ACC112 (cell line): ENCODE data around the gene PPP1R13B.
"Not testable (repeated sequence)": the region's sequence is repeated elsewhere in the genome, so short reads cannot be mapped to it uniquely, and the experiment has no call there.

ENCODE experiments used
- H2AFZ ChIP-seq: fragments of 200-600 bp; sonication (generic); one replicate; pipeline ENCODE4 v1.6.0; 2017; ENCODE audit warnings: antibody characterized with exemption, low read length; ENCODE audit not compliant: unreplicated experiment
- H3K27ac ChIP-seq: fragments of 200-600 bp; sonication (generic); 2 replicates; pipeline ENCODE4 v1.5.1; 2014; ENCODE audit warnings: low read depth, mild to moderate bottlenecking, antibody characterized with exemption, low read length, moderate library complexity
- H3K27me3 ChIP-seq: fragments of 200-600 bp; sonication (generic); 2 replicates; pipeline ENCODE4 v1.6.1; 2014; ENCODE audit warnings: mild to moderate bottlenecking, antibody characterized with exemption, low read length, moderate library complexity, mixed read lengths; ENCODE audit not compliant: insufficient read depth
- H3K36me3 ChIP-seq: fragments of 200-600 bp; sonication (generic); 2 replicates; pipeline ENCODE4 v1.6.1; 2016; ENCODE audit warnings: mild to moderate bottlenecking, antibody characterized with exemption, low read length, moderate library complexity, mixed read lengths; ENCODE audit not compliant: insufficient read depth
- H3K4me1 ChIP-seq: fragments of 200-600 bp; sonication (generic); one replicate; pipeline ENCODE4 v1.6.1; 2016; ENCODE audit warnings: low read length, mixed read lengths; ENCODE audit not compliant: insufficient read depth, unreplicated experiment, control insufficient read depth
- H3K4me3 ChIP-seq: fragments of 200-600 bp; sonication (generic); 2 replicates; pipeline ENCODE4 v1.5.1; 2014; ENCODE audit warnings: mild to moderate bottlenecking, low read depth, low read length
- H3K79me2 ChIP-seq: fragments of 200-600 bp; sonication (generic); one replicate; pipeline ENCODE4 v1.6.0; 2016; ENCODE audit warnings: low read length; ENCODE audit not compliant: control insufficient read depth, unreplicated experiment, insufficient read depth

PPP1R13B gene

GRCh38 chr14:103694572-103695026 is 152.8 kb downstream of the PPP1R13B start:
- Histone ChIP-seq H3K27me3 (no peaks in the 10 kb centered on the region), H3K4me1 (peaks cover 10% of the 10 kb centered on the region), H2AFZ (no peak overlapping the region), H3K4me3 (no peak overlapping the region), H3K36me3 (peaks cover 14% of the 10 kb centered on the region; the same call in 1 of the 2 replicates), H3K27ac (no peak overlapping the region), H3K79me2 (peaks cover 19% of the 10 kb centered on the region)

- Histone ChIP-seq H3K27ac (no peak overlapping the region), H3K4me1 (peaks cover 20% of the 10 kb centered on the region), H3K4me3 (no peak overlapping the region), H3K27me3 (no peaks in the 10 kb centered on the region), H3K36me3 (peaks cover 10% of the 10 kb centered on the region; the same call in 1 of the 2 replicates), H2AFZ (no peak overlapping the region), H3K79me2 (peaks cover 19% of the 10 kb centered on the region)
These were observed 153.9 kb downstream of the PPP1R13B start for GRCh38 chr14:103693515-103693914.

- H3K4me3 ChIP-seq = no peak overlapping the region
- no peaks in the 10 kb centered on the region for H3K27me3 ChIP-seq
- H3K27ac ChIP-seq = no peak overlapping the region
- no peak overlapping the region for H2AFZ ChIP-seq
- peaks cover 9% of the 10 kb centered on the region; the same call in 1 of the 2 replicates for H3K36me3 ChIP-seq
- H3K79me2 ChIP-seq = peaks cover 19% of the 10 kb centered on the region
- peaks cover 23% of the 10 kb centered on the region for H3K4me1 ChIP-seq
These were observed 154.5 kb downstream of the PPP1R13B start for GRCh38 chr14:103692871-103693270.

- Histone ChIP-seq H3K27me3 (no peaks in the 10 kb centered on the region), H2AFZ (no peak overlapping the region), H3K36me3 (peaks cover 10% of the 10 kb centered on the region; the same call in 1 of the 2 replicates), H3K79me2 (peaks cover 18% of the 10 kb centered on the region), H3K4me3 (no peak overlapping the region), H3K27ac (no peak overlapping the region), H3K4me1 (peaks cover 21% of the 10 kb centered on the region)
These were observed 155.2 kb downstream of the PPP1R13B start for GRCh38 chr14:103692159-103692558.

GRCh38 chr14:103691655-103692054 is 155.7 kb downstream of the PPP1R13B start:
- H3K4me3 ChIP-seq = not testable (repeated sequence)
- peaks cover 17% of the 10 kb centered on the region for H3K4me1 ChIP-seq

GRCh38 chr14:103690332-103690731 is 157.0 kb downstream of the PPP1R13B start:
- H2AFZ ChIP-seq = no peak overlapping the region
- peaks cover 19% of the 10 kb centered on the region for H3K79me2 ChIP-seq
- no peak overlapping the region for H3K4me3 ChIP-seq
- H3K36me3 ChIP-seq = peaks cover 15% of the 10 kb centered on the region; the same call in 1 of the 2 replicates
- H3K4me1 ChIP-seq = peaks cover 13% of the 10 kb centered on the region
- no peaks in the 10 kb centered on the region for H3K27me3 ChIP-seq
- H3K27ac ChIP-seq = peak overlapping the region; percentile 62; the same call in 1 of the 2 replicates

More at GRCh38 chr14:103691655-103692054, 155.7 kb downstream of the PPP1R13B start:
- H3K36me3 ChIP-seq = peaks cover 15% of the 10 kb centered on the region; the same call in 1 of the 2 replicates
- not testable (repeated sequence) for H2AFZ ChIP-seq, H3K27me3 ChIP-seq, H3K27ac ChIP-seq
- peaks cover 15% of the 10 kb centered on the region for H3K79me2 ChIP-seq

- Histone ChIP-seq H3K4me1 (peaks cover 13% of the 10 kb centered on the region), H3K27me3 (no peaks in the 10 kb centered on the region), H3K79me2 (peaks cover 21% of the 10 kb centered on the region), H3K27ac (peak overlapping the region; percentile 62), H2AFZ (no peak overlapping the region), H3K36me3 (peaks cover 15% of the 10 kb centered on the region; the same call in 1 of the 2 replicates), H3K4me3 (no peak overlapping the region)
These were observed 158.2 kb downstream of the PPP1R13B start for GRCh38 chr14:103688906-103689902.

GRCh38 chr14:103688441-103688840 is 158.9 kb downstream of the PPP1R13B start:
- Histone ChIP-seq H2AFZ (no peak overlapping the region), H3K27me3 (no peaks in the 10 kb centered on the region), H3K27ac (peak overlapping the region; percentile 62), H3K4me3 (no peak overlapping the region), H3K79me2 (peaks cover 21% of the 10 kb centered on the region), H3K36me3 (peaks cover 14% of the 10 kb centered on the region; the same call in 1 of the 2 replicates), H3K4me1 (peaks cover 13% of the 10 kb centered on the region)

- H3K36me3 ChIP-seq = peaks cover 17% of the 10 kb centered on the region; the same call in 1 of the 2 replicates
- H3K27me3 ChIP-seq = no peaks in the 10 kb centered on the region
- no peak overlapping the region for H2AFZ ChIP-seq
These were observed 159.7 kb downstream of the PPP1R13B start for GRCh38 chr14:103687712-103688111.

GRCh38 chr14:103686831-103687485 is 160.4 kb downstream of the PPP1R13B start:
- H3K36me3 ChIP-seq = peaks cover 12% of the 10 kb centered on the region; the same call in 1 of the 2 replicates
- H3K79me2 ChIP-seq = peaks cover 20% of the 10 kb centered on the region
- peak overlapping the region; percentile 32 for H3K27ac ChIP-seq
- no peak overlapping the region for H3K4me3 ChIP-seq
- peaks cover 13% of the 10 kb centered on the region for H3K4me1 ChIP-seq
- no peaks in the 10 kb centered on the region for H3K27me3 ChIP-seq
- H2AFZ ChIP-seq = no peak overlapping the region

More at GRCh38 chr14:103687712-103688111, 159.7 kb downstream of the PPP1R13B start:
- Histone ChIP-seq H3K4me1 (peaks cover 13% of the 10 kb centered on the region), H3K4me3 (no peak overlapping the region), H3K27ac (peak overlapping the region; percentile 41; the same call in 1 of the 2 replicates), H3K79me2 (peaks cover 21% of the 10 kb centered on the region)
